Mononuclear cell (primary cell): ENCODE results near the gene CFAP77. TPM values are rescaled to one million over a fixed set of nuclear protein-coding genes. Genes with fewer than 3 reads are reported as not detected.

Source experiments
- total RNA-seq: library from RNA; depleted of rRNA; stranded (reverse); fragments of >200 nt; gene quantifications from one replicate; pipeline ENCODE4 v1.2.3, GENCODE V29; 2012

Gene CFAP77
- total RNA-seq, 1 donor, result not detected

Other genes starting within 250 kb of the CFAP77 start
- gene NTNG2, start 248.2 kb upstream of the CFAP77 start, total RNA-seq, result 1.3 TPM
- gene SETX, start 55.2 kb upstream of the CFAP77 start, total RNA-seq, result 82.3 TPM
- 13.7 TPM for gene TTF1, start 3.4 kb upstream of the CFAP77 start, total RNA-seq
- gene BARHL1, start 172.4 kb downstream of the CFAP77 start, total RNA-seq, result not detected